Left forelimb (tissue), 1 donor: ENCODE results near the gene FBXO11.
A peak's percentile ranks its signal among the peaks of the same experiment; 100 is the strongest.

ENCODE experiments used
- DNase-seq: peaks from one replicate; pipeline ENCODE4 v3.0.0-alpha.2; 2018; ENCODE audit warnings: low spot score

The FBXO11 gene

GRCh38 chr2:47849368-47849767 lies 56.9 kb downstream of the FBXO11 start:
- DNase-seq: no peak

- no peak for DNase-seq
Measured at GRCh38 chr2:47844162-47844561, 62.1 kb downstream of the FBXO11 start.

- DNase-seq: no peak
Measured at GRCh38 chr2:47843407-47843806, 62.9 kb downstream of the FBXO11 start.

- no peak for DNase-seq
Measured at GRCh38 chr2:47842846-47843245, 63.5 kb downstream of the FBXO11 start.

GRCh38 chr2:47838686-47839085 lies 67.6 kb downstream of the FBXO11 start:
- DNase-seq: no peak

- DNase-seq: no peak
Measured at GRCh38 chr2:47838249-47838648, 68.0 kb downstream of the FBXO11 start.

- DNase-seq: no peak
Measured at GRCh38 chr2:47833516-47833968, 72.8 kb downstream of the FBXO11 start.

- no peak for DNase-seq
Measured at GRCh38 chr2:47822518-47822917, 83.8 kb downstream of the FBXO11 start.

GRCh38 chr2:47819834-47820233 lies 86.5 kb downstream of the FBXO11 start:
- DNase-seq: no peak

GRCh38 chr2:47818777-47819176 lies 87.5 kb downstream of the FBXO11 start:
- no peak for DNase-seq

- DNase-seq: no peak
Measured at GRCh38 chr2:47815764-47816163, 90.5 kb downstream of the FBXO11 start.

- DNase-seq: no peak
Measured at GRCh38 chr2:47811668-47812067, 94.6 kb downstream of the FBXO11 start.

GRCh38 chr2:47810850-47811249 lies 95.4 kb downstream of the FBXO11 start:
- DNase-seq: no peak

- DNase-seq: no peak
Measured at GRCh38 chr2:47809903-47810302, 96.4 kb downstream of the FBXO11 start.

- DNase-seq: no peak
Measured at GRCh38 chr2:47808614-47809013, 97.7 kb downstream of the FBXO11 start.

- DNase-seq: no peak
Measured at GRCh38 chr2:47805850-47806249, 100.4 kb downstream of the FBXO11 start.

- DNase-seq: no peak
Measured at GRCh38 chr2:47803770-47804169, 102.5 kb downstream of the FBXO11 start.

- DNase-seq: no peak
Measured at GRCh38 chr2:47803363-47803762, 102.9 kb downstream of the FBXO11 start.

- no peak for DNase-seq
Measured at GRCh38 chr2:47801118-47801517, 105.2 kb downstream of the FBXO11 start.

GRCh38 chr2:47799031-47799609 lies 107.2 kb downstream of the FBXO11 start:
- no peak for DNase-seq

- no peak for DNase-seq
Measured at GRCh38 chr2:47798631-47799030, 107.7 kb downstream of the FBXO11 start.

- no peak for DNase-seq
Measured at GRCh38 chr2:47796090-47796697, 110.1 kb downstream of the FBXO11 start.

GRCh38 chr2:47785986-47786385 lies 120.3 kb downstream of the FBXO11 start:
- DNase-seq: peak; percentile 6

- peak; percentile 68 for DNase-seq
Measured at GRCh38 chr2:47784352-47784851, 121.9 kb downstream of the FBXO11 start.
